Measurements from ENCODE around the gene CAPN3. TPM values are rescaled to one million over a fixed set of nuclear protein-coding genes. Genes with fewer than 3 reads are reported as not detected.

CAPN3 gene
- polyA plus RNA-seq, 4 donors = 20.3 to 29.1 (median 21.8) TPM

- DNase-seq (ENCODE audit: low read depth in 4 of 4, low spot score in 3 of 4) = no peak
Observed at GRCh38 chr15:42355291-42355690, 4.0 kb upstream of the CAPN3 start.

- DNase-seq (ENCODE audit: low read depth in 4 of 4, low spot score in 3 of 4) = no peak
Observed at GRCh38 chr15:42356851-42357250, 2.5 kb upstream of the CAPN3 start.

GRCh38 chr15:42358141-42358540 lies 1.2 kb upstream of the CAPN3 start:
- no peak for DNase-seq (ENCODE audit: low read depth in 4 of 4, low spot score in 3 of 4)

- DNase-seq (ENCODE audit: low read depth in 4 of 4, low spot score in 3 of 4) = no peak
Observed at GRCh38 chr15:42359985-42360384, 684 bp downstream of the CAPN3 start.

- no peak for DNase-seq (ENCODE audit: low read depth in 4 of 4, low spot score in 3 of 4)
Observed at GRCh38 chr15:42360535-42361112, 1.3 kb downstream of the CAPN3 start.

- no peak for DNase-seq (ENCODE audit: low read depth in 4 of 4, low spot score in 3 of 4)
Observed at GRCh38 chr15:42363487-42363886, 4.2 kb downstream of the CAPN3 start.

GRCh38 chr15:42363942-42364341 lies 4.6 kb downstream of the CAPN3 start:
- DNase-seq (ENCODE audit: low read depth in 4 of 4, low spot score in 3 of 4) = no peak

GRCh38 chr15:42364529-42364928 lies 5.2 kb downstream of the CAPN3 start:
- no peak for DNase-seq (ENCODE audit: low read depth in 4 of 4, low spot score in 3 of 4)

GRCh38 chr15:42365921-42366550 lies 6.7 kb downstream of the CAPN3 start:
- no peak for DNase-seq (ENCODE audit: low read depth in 4 of 4, low spot score in 3 of 4)

GRCh38 chr15:42367041-42367440 lies 7.7 kb downstream of the CAPN3 start:
- DNase-seq (ENCODE audit: low read depth in 4 of 4, low spot score in 3 of 4) = no peak

GRCh38 chr15:42368096-42368495 lies 8.8 kb downstream of the CAPN3 start:
- DNase-seq (ENCODE audit: low read depth in 4 of 4, low spot score in 3 of 4) = no peak

- DNase-seq (ENCODE audit: low read depth in 4 of 4, low spot score in 3 of 4) = no peak
Observed at GRCh38 chr15:42371096-42371495, 11.8 kb downstream of the CAPN3 start.

- DNase-seq (ENCODE audit: low read depth in 4 of 4, low spot score in 3 of 4) = no peak
Observed at GRCh38 chr15:42373274-42373673, 14.0 kb downstream of the CAPN3 start.

GRCh38 chr15:42373936-42374335 lies 14.6 kb downstream of the CAPN3 start:
- DNase-seq (ENCODE audit: low read depth in 4 of 4, low spot score in 3 of 4) = no peak

- no peak for DNase-seq (ENCODE audit: low read depth in 4 of 4, low spot score in 3 of 4)
Observed at GRCh38 chr15:42374810-42375209, 15.5 kb downstream of the CAPN3 start.

- DNase-seq (ENCODE audit: low read depth in 4 of 4, low spot score in 3 of 4) = no peak
Observed at GRCh38 chr15:42375252-42375651, 16.0 kb downstream of the CAPN3 start.

- DNase-seq (ENCODE audit: low read depth in 4 of 4, low spot score in 3 of 4) = no peak
Observed at GRCh38 chr15:42375941-42376340, 16.6 kb downstream of the CAPN3 start.

- no peak for DNase-seq (ENCODE audit: low read depth in 4 of 4, low spot score in 3 of 4)
Observed at GRCh38 chr15:42378011-42378410, 18.7 kb downstream of the CAPN3 start.

GRCh38 chr15:42384597-42384996 lies 25.3 kb downstream of the CAPN3 start:
- DNase-seq (ENCODE audit: low read depth in 4 of 4, low spot score in 3 of 4) = no peak

- DNase-seq (ENCODE audit: low read depth in 4 of 4, low spot score in 3 of 4) = no peak
Observed at GRCh38 chr15:42385206-42385979, 26.1 kb downstream of the CAPN3 start.

GRCh38 chr15:42385980-42386700 lies 26.8 kb downstream of the CAPN3 start:
- no peak for DNase-seq (ENCODE audit: low read depth in 4 of 4, low spot score in 3 of 4)

Data from right renal pelvis (tissue), 4 donors.